Measurements from ENCODE around the gene SHKBP1.

- no peak for TF ChIP-seq RAD21 (IDR thresholded peaks at IDR 0.05; ENCODE audit: low read length)
- no peak for TF ChIP-seq MXI1 (IDR thresholded peaks at IDR 0.05; ENCODE audit: borderline replicate concordance, low read depth, low read length)
- no peak for TF ChIP-seq CTCF (conservative IDR thresholded peaks at IDR 0.05; ENCODE audit: low read depth, low read length)
- no peak for TF ChIP-seq RFX5 (IDR thresholded peaks at IDR 0.05; ENCODE audit: low read depth, low read length)
- no peak for TF ChIP-seq MAFK (IDR thresholded peaks at IDR 0.05; ENCODE audit: low read depth, low read length)
- no peak for TF ChIP-seq BHLHE40 (IDR thresholded peaks at IDR 0.05; ENCODE audit: low read depth, low read length)
- TF ChIP-seq POLR2A (IDR thresholded peaks at IDR 0.05; ENCODE audit: low read depth, low read length): no peak
- no peak for TF ChIP-seq USF2 (IDR thresholded peaks at IDR 0.05; ENCODE audit: low read depth, low read length)
- TF ChIP-seq SMC3 (IDR thresholded peaks at IDR 0.05; ENCODE audit: low read depth, low read length): no peak
- no peak for TF ChIP-seq RCOR1 (IDR thresholded peaks at IDR 0.05; ENCODE audit: insufficient replicate concordance, low read length)
- no peak for TF ChIP-seq CHD1 (IDR thresholded peaks at IDR 0.05; ENCODE audit: low read depth, low read length)
- no peak for TF ChIP-seq MAZ (IDR thresholded peaks at IDR 0.05; ENCODE audit: borderline replicate concordance, low read depth, low read length)
Observed at GRCh38 chr19:40583283-40583682, 6.6 kb downstream of the SHKBP1 start.

Measured in IMR-90 (cell line).